Activated CD4-positive, alpha-beta T cell treated with anti-CD3 and anti-CD28 coated beads for 48 hours (primary cell): ENCODE data around the gene RELCH.

Experiments
- DNase-seq: peaks from one replicate; pipeline ENCODE4 v3.0.0-alpha.2; 2020

The RELCH gene

GRCh38 chr18:62277045-62277444 lies 90.0 kb downstream of the RELCH start:
- no peak for DNase-seq

- DNase-seq: no peak
Observed at GRCh38 chr18:62279561-62279960, 92.5 kb downstream of the RELCH start.

DNA sequence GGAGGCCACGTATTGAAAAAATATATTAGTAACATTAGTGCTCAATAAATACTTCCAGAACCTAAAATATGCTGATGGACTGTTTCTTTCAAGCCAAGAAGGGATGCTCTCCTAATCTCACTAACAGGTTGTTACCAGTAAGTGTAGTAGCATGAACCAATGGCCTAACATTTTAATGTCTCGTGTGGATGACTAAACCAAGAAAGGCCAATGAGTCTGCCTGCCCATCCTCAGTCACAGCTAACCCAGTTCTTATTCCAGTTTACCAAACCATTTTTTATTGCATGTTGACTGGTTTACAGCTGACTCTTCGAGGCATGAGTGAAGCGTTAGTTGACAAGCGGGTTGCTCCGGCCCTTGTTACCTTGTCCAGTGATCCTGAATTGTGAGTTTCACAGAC lies 93.0 kb downstream of the RELCH start:
- DNase-seq: no peak

GRCh38 chr18:62280786-62281185 lies 93.7 kb downstream of the RELCH start:
- no peak for DNase-seq

- DNase-seq: no peak
Observed at GRCh38 chr18:62281684-62282083, 94.6 kb downstream of the RELCH start.

- DNase-seq: no peak
Observed at GRCh38 chr18:62282188-62282629, 95.2 kb downstream of the RELCH start.

DNA sequence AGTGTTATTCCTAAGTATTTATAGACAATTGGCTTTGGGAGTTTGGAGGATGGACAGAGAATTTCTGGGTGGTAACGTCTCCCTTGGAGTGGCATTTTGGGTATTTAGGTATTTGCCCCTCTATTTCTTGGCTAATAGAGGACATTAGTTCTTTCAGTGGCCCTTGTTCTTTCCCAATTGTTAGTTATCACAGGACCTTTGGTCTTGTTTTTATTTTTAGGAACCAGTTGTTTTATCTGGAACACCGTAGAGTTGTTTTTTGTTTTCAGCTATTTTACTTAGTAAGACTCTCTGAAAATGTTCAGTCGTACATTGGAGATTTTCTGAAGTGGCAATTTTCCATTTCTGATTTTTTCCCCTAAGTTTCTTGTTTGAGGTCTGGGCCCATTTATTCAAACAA lies 97.6 kb downstream of the RELCH start:
- no peak for DNase-seq

DNA sequence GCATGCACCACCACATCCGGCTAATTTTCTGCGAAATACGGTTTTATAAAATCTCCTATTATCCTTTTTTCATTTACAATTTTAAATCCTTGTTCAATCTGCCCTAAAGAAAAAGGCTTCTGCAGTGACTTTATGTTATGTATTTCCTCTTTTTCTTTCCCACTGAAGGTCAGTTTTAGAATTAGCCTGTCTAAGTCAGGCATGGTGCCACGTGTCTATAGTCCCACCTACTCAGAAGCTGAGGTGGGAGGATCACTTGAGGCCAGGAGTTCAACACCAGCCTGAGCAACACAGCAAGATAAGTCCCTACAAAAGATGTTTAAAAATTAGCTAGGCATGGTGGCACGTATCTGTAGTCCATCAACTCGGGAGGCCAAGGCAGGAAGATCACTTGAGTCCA lies 98.2 kb downstream of the RELCH start:
- DNase-seq: no peak

- DNase-seq: no peak
Observed at GRCh38 chr18:62287781-62288664, 101.0 kb downstream of the RELCH start.

- no peak for DNase-seq
Observed at GRCh38 chr18:62288665-62289008, 101.6 kb downstream of the RELCH start.

GRCh38 chr18:62289047-62289446 lies 102.0 kb downstream of the RELCH start:
- no peak for DNase-seq

DNA sequence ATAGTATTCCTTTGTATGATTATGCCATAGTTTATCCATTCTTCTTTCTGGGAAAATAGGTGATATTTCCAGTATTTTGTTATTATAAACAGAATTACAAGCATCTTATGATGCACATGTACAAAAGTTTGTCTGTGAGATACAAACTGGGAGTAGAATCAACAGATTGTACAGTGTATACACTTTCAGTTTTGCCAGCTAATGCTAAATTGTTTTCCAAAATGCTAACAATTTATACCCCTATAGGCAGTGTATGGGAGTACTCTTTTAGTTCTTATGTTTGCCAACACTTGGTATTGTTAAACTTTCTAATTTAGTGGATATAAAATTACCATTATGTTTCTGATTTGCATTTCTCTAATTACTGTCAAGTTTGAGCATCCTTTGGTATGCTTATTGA lies 107.0 kb downstream of the RELCH start:
- DNase-seq: no peak

DNA sequence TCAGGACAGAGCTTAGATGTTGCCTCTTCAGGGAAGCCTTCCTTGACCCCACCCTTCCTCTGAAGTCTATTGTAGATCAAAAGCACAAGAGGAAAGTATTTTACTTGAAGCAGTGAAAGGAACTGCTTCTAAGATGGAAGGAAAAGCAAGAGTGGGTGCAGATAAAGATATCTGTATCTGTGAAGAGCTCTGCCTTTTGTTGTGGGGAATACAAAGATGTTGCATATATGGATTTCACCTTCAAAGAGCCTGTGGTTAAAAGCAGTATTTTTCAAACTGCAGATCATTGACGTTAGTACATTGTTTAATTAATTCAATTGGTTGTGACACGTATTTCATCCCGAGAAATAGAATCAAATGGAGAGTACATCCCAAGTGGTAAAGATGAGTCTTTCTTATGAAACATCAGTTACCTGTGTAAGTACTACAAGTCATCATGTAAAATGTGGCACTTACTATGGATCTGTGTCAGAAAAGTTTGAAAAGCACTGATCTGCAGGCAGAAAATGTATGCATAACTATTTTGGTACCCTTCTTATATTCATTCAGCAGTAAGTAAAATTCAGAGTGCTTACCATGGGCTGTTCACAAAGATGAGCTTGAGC lies 113.4 kb downstream of the RELCH start:
- no peak for DNase-seq

DNA sequence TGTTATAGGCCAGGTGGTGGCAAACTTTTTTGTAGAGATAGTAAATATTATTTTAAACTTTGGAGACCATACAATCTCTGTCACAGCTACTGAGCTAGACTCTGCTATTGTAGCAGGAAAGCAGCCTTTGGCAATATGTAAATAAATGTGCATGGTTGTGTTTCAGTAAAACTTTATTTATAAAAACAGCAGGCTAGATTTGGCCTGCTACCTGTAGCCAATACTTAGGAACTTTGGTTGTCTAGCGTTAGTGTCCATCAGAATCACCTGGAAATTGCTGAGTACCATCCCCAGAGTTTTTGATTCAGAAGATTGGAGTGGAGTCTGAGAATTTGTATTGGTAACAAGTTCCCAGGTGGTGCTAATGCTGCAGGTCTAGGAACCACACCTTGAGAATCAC lies 114.3 kb downstream of the RELCH start:
- no peak for DNase-seq

- no peak for DNase-seq
Observed at GRCh38 chr18:62312851-62313250, 125.8 kb downstream of the RELCH start.

DNA sequence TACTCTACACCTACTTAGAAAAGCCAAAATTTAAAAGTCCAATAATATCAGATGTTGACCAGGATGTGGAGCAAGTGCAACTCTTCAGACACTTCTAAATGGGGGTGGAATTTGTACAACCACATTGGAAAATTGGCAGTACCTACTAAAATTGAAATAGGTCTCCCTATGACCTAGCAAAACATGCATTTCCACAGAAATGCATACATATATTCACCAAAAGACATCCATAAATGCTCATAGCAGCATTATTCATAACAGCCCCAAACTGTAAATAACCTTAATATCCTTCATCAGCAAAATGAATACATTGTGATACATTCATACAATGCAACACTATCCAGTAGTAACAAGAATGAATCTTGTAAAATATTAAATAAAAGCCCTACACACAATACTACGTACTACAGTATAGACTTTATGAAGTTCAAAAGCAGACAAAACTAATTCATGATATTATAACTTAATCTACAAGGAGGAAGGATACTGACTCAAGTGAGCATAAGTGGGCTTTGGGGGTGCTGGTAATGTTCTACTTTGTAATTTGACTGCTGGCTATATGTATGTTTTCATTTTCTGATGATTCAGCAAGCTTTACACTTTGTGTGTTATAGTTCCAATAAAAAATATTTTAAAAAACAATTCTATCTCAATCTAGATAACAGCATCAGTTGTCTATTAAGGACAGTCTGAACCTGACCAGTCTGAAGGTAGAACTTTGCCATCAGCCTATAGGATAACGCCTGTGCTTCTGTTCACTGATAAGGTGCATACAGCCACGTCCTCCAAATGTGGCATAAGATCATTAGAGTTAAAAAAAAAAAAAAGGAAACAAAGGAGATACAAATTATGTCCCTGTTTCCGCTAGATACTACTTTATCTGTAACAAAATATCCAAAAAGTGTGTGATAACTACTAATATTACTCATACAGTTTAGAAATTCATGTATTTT lies 131.4 kb downstream of the RELCH start:
- DNase-seq: no peak

DNA sequence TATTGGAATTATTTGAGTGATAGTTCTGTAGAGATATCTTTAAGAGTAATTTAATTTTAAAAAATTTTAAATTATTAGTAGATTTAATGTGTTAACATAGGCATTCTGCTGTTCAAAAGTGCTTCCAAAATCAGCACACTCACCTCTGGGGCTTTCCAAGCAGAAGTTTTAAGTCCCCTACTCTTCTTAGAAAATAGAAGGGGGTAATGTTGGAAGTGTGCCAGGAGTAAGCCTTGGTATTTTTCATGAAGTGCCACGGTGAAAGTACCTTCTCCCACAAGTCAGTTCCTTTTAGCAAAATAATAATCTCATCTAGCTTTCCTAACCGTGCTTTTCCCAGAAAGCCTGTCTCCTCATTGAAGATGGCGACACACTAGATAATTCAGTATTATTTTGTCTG lies 134.1 kb downstream of the RELCH start:
- no peak for DNase-seq

GRCh38 chr18:62323483-62324180 lies 136.6 kb downstream of the RELCH start:
- DNase-seq: no peak

- no peak for DNase-seq
Observed at GRCh38 chr18:62324181-62324828, 137.2 kb downstream of the RELCH start.

- DNase-seq: peak; percentile 74
Observed at GRCh38 chr18:62324917-62325805, 138.1 kb downstream of the RELCH start, which contains the start of gene TNFRSF11A. TNFRSF11A (plus strand) TSS chr18:62325310; CDS start chr18:62325353, 43 bp downstream.
